BE2C (cell line): ENCODE measurements around the gene CELA1.

Source experiments
- DNase-seq: peaks from one replicate; pipeline ENCODE4 v3.0.0-alpha.2; 2020
- H3K27me3 ChIP-seq: fragments of 250-450 bp; sonication (Bioruptor Pico); 2 replicates; pipeline ENCODE4 v1.5.1; 2020; ENCODE audit warnings: mild to moderate bottlenecking
- H3K36me3 ChIP-seq: fragments of 250-450 bp; sonication (Bioruptor Pico); 2 replicates; pipeline ENCODE4 v1.5.1; 2020; ENCODE audit warnings: mild to moderate bottlenecking
- H3K4me1 ChIP-seq: fragments of 250-450 bp; sonication (Bioruptor Pico); 2 replicates; pipeline ENCODE4 v1.5.1; 2020
- H3K4me3 ChIP-seq: 2 replicates; pipeline ENCODE4 v1.5.1; 2011; ENCODE audit warnings: low read depth, low read length
- H3K9me3 ChIP-seq: fragments of 250-450 bp; sonication (Bioruptor Pico); 2 replicates; pipeline ENCODE4 v1.5.1; 2020
- TF ChIP-seq, protein P1 (sequence below): IDR thresholded peaks from 2 replicates; pipeline ENCODE4 v1.5.1; 2012; ENCODE audit warnings: mild to moderate bottlenecking, low read depth, low read length

The CELA1 gene

DNA sequence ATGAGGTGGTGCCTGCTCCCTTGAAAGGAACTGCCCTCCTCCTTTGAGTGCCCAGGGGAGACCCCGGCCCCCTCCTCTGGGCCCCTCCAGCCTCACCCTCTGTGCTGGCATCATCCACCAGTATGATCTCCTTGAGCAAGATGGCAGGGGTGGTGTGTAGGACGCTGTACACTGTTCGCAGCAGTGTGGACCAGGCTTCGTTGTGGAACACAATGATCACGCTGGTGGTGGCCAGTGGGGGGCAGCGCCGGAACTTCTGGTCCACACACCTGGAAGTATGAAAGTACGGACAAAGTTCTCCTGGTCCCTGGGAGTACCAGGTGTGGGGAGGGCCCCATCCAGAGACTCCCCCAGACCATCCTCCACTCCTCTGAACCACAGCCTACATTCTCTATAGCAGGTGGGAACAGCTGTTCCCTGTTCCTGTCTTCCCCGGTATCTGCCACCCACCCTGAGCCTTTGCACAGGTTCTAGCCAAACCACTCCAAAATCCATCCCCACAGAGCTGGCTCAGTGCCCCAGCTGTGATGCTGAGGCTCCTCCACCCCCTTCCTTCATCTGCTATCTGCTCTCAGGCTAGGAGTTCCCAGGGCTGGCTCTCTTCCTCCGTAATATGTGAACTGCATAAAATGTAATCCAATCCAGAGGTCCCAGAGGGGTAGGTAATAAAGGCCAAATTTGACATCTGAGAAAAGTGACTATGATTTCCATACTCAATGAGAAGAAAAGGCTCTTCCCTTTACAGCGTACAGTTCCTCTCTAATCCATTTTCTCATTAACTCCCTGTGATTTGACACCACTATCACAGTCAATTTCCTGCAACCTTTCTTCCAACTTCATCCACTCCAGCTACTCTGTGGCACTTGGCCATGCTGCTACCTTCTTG lies 30.9 kb upstream of the CELA1 start:
- H3K9me3 ChIP-seq = no peaks in the 10 kb centered on the region
- H3K27me3 ChIP-seq = no peaks in the 10 kb centered on the region
- peaks cover 8% of the 10 kb centered on the region for H3K36me3 ChIP-seq
- H3K4me1 ChIP-seq = peaks cover 6% of the 10 kb centered on the region
- H3K4me3 ChIP-seq = no peak overlapping the region
- TF ChIP-seq, protein P1, sequence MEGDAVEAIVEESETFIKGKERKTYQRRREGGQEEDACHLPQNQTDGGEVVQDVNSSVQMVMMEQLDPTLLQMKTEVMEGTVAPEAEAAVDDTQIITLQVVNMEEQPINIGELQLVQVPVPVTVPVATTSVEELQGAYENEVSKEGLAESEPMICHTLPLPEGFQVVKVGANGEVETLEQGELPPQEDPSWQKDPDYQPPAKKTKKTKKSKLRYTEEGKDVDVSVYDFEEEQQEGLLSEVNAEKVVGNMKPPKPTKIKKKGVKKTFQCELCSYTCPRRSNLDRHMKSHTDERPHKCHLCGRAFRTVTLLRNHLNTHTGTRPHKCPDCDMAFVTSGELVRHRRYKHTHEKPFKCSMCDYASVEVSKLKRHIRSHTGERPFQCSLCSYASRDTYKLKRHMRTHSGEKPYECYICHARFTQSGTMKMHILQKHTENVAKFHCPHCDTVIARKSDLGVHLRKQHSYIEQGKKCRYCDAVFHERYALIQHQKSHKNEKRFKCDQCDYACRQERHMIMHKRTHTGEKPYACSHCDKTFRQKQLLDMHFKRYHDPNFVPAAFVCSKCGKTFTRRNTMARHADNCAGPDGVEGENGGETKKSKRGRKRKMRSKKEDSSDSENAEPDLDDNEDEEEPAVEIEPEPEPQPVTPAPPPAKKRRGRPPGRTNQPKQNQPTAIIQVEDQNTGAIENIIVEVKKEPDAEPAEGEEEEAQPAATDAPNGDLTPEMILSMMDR = peak; percentile 21; the same call in 1 of the 2 replicates
- no peak for DNase-seq

DNA sequence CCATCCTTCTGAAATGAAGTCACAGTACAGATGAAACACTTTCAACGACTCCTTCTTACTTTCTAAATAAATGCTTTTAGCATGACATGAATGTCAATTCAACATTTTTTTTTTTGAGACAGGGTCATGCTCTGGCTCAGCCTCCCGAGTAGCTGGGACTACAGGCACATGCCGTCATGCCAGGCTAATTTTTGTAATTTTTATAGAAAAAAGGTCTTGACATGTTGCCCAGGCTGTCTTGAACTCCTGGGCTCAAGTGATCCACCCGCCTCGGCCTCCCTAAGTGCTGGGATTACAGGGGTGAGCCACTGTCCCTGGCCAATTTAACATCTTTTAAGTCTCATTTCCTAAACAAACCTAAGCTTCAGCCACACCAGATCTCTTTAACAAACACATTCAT lies 28.4 kb upstream of the CELA1 start:
- TF ChIP-seq, protein P1 = no peak
- Histone ChIP-seq H3K4me3 (no peak overlapping the region), H3K36me3 (peaks cover 8% of the 10 kb centered on the region), H3K9me3 (no peaks in the 10 kb centered on the region), H3K4me1 (peaks cover 18% of the 10 kb centered on the region), H3K27me3 (no peaks in the 10 kb centered on the region)
- DNase-seq = no peak

DNA sequence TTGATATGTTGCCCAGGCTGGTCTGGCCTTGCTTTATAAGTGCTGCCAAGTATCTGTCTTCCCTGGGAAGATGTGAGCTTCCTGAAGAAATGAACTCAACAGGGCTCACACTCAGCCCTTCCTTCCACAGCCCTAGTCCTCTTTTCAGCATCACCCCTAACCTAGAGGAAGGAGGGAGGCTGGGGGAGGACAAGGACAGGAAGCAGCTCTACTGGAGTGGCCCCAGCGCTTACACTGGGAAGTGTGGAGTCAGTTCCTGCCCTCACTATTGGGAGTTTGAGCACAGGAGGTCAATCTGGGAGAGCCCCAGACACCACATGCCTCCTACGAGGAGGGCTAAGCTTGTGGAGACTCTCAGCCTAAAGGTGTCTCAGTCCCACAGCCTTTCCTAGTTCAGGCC lies 27.9 kb upstream of the CELA1 start:
- Histone ChIP-seq H3K4me3 (no peak overlapping the region), H3K9me3 (no peaks in the 10 kb centered on the region), H3K4me1 (peaks cover 18% of the 10 kb centered on the region), H3K36me3 (peaks cover 8% of the 10 kb centered on the region), H3K27me3 (no peaks in the 10 kb centered on the region)
- TF ChIP-seq, protein P1 = no peak
- no peak for DNase-seq

DNA sequence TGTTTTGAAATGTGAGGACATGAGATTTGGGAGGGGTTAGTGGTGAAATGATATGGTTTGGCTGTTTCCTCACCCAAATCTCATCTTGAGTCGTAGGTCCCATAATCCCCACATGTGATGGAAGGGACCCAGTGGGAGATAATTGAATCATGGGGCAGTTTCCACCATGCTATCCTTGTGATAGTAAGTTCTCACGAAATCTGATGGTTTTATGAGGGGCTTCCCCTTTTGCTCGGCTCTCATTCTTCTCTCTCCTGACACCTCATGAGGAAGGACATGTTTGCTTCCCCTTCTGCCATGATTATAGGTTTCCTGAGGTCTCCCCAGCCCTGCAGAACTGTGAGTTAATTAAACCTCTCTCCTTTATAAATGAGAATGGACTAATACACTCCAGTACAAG lies 26.7 kb upstream of the CELA1 start:
- peaks cover 8% of the 10 kb centered on the region for H3K36me3 ChIP-seq
- no peaks in the 10 kb centered on the region for H3K9me3 ChIP-seq
- H3K4me1 ChIP-seq = peaks cover 26% of the 10 kb centered on the region
- H3K27me3 ChIP-seq = no peaks in the 10 kb centered on the region
- H3K4me3 ChIP-seq = no peak overlapping the region
- TF ChIP-seq, protein P1 = no peak
- no peak for DNase-seq

DNA sequence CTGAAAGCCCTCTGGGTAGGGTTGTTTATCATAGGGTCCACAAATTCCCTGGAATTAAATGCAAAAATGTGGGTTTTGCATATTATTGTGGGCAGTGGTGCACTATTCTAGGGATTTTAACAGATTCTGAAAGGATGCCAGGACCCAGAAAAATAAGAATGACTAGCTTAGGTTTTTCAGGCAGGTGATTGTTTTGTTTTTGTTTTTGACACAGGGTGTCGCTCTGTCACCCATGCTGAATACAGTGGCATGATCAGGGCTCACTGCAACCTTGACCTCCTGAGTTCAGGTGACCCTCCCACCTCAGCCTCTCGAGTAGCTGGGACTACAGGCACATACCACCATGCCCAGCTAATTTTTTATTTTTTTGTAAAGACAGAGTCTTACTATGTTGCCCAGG lies 25.5 kb upstream of the CELA1 start:
- Histone ChIP-seq H3K27me3 (no peaks in the 10 kb centered on the region), H3K4me1 (peaks cover 23% of the 10 kb centered on the region), H3K9me3 (no peaks in the 10 kb centered on the region), H3K36me3 (peaks cover under 1% of the 10 kb centered on the region), H3K4me3 (no peak overlapping the region)
- TF ChIP-seq, protein P1 = no peak
- no peak for DNase-seq

DNA sequence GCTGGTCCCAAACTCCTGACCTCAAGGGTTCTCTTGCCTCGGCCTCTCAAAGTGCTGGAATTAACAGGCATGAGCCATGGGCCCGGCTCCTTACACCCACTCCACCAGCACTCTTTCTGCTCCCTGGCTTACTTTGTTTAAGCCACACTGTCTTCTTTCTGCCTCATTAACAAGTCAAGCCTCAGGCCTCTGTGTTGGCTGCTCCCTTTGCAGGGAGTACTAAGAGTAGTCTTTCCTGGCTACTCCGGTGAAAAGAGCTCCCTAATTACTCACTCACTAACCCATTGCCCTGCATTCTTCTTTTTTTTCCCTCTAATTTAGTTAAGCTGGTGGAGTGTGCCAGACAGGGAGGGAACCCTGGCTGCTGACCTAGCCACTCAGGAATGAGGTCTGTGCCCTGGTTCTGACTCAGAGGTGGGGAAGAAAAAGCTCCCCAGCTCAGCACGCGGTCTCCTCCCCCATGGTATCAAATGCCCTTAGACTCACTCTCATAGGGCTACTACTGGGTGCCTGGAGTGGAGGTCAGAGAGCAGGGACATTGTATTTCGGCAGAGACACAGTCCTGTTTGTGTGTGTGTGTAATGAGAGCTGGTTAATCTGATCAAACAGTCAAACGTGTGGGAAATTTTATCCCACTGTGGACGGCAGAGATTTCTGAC lies 24.9 kb upstream of the CELA1 start:
- H3K9me3 ChIP-seq = no peaks in the 10 kb centered on the region
- H3K4me1 ChIP-seq = peaks cover 23% of the 10 kb centered on the region
- H3K4me3 ChIP-seq = no peak overlapping the region
- no peaks in the 10 kb centered on the region for H3K27me3 ChIP-seq
- TF ChIP-seq, protein P1 = no peak
- peak; percentile 87 for DNase-seq
- no peaks in the 10 kb centered on the region; the same call in none of the 2 replicates for H3K36me3 ChIP-seq
